ENCODE results near the gene DRAP1.

Gene DRAP1

GRCh38 chr11:65922565-65922964, 3.3 kb downstream of the DRAP1 start:
- Histone ChIP-seq H3K36me3 (ENCODE audit: insufficient read depth, low read length) (peaks cover 58% of the 10 kb centered on the region), H3K4me3 (ENCODE audit: low read length) (no peak overlapping the region), H3K9ac (ENCODE audit: low read depth, low read length) (no peak overlapping the region)

GRCh38 chr11:65925397-65925796, 6.2 kb downstream of the DRAP1 start:
- H3K4me1 ChIP-seq (ENCODE audit: control insufficient read depth, insufficient read depth, low read length) = peaks cover 14% of the 10 kb centered on the region
- H3K4me3 ChIP-seq (ENCODE audit: low read length) = no peak overlapping the region
- H3K27me3 ChIP-seq (ENCODE audit: control insufficient read depth, insufficient read depth, low read length) = no peaks in the 10 kb centered on the region
- no peak overlapping the region for H3K9ac ChIP-seq (ENCODE audit: low read depth, low read length)
- H3K4me2 ChIP-seq (ENCODE audit: low read length) = no peak overlapping the region
- H3K9me3 ChIP-seq (replicated peaks; ENCODE audit: low read length) = no peaks in the 10 kb centered on the region
- peaks cover 48% of the 10 kb centered on the region for H3K36me3 ChIP-seq (ENCODE audit: insufficient read depth, low read length)

More at GRCh38 chr11:65922565-65922964, 3.3 kb downstream of the DRAP1 start:
- H3K4me2 ChIP-seq (ENCODE audit: low read length) = peak overlapping the region; percentile 37
- peaks cover 22% of the 10 kb centered on the region for H3K4me1 ChIP-seq (ENCODE audit: control insufficient read depth, insufficient read depth, low read length)
- no peaks in the 10 kb centered on the region for H3K27me3 ChIP-seq (ENCODE audit: control insufficient read depth, insufficient read depth, low read length)
- no peaks in the 10 kb centered on the region for H3K9me3 ChIP-seq (replicated peaks; ENCODE audit: low read length)

- Histone ChIP-seq H3K27me3 (ENCODE audit: control insufficient read depth, insufficient read depth, low read length) (no peaks in the 10 kb centered on the region), H3K36me3 (ENCODE audit: insufficient read depth, low read length) (peaks cover 25% of the 10 kb centered on the region), H3K9ac (ENCODE audit: low read depth, low read length) (no peak overlapping the region), H3K4me3 (ENCODE audit: low read length) (no peak overlapping the region), H3K9me3 (replicated peaks; ENCODE audit: low read length) (no peaks in the 10 kb centered on the region), H3K4me1 (ENCODE audit: control insufficient read depth, insufficient read depth, low read length) (no peaks in the 10 kb centered on the region), H3K4me2 (ENCODE audit: low read length) (no peak overlapping the region)
Observed at GRCh38 chr11:65927904-65928397, 8.7 kb downstream of the DRAP1 start.

GRCh38 chr11:65928667-65929066, 9.4 kb downstream of the DRAP1 start:
- Histone ChIP-seq H3K4me3 (ENCODE audit: low read length) (no peak overlapping the region), H3K9ac (ENCODE audit: low read depth, low read length) (no peak overlapping the region), H3K27me3 (ENCODE audit: control insufficient read depth, insufficient read depth, low read length) (no peaks in the 10 kb centered on the region), H3K4me1 (ENCODE audit: control insufficient read depth, insufficient read depth, low read length) (no peaks in the 10 kb centered on the region), H3K36me3 (ENCODE audit: insufficient read depth, low read length) (peaks cover 20% of the 10 kb centered on the region), H3K4me2 (ENCODE audit: low read length) (no peak overlapping the region), H3K9me3 (replicated peaks; ENCODE audit: low read length) (no peaks in the 10 kb centered on the region)

- H3K4me3 ChIP-seq (ENCODE audit: low read length) = no peak overlapping the region
- no peak overlapping the region for H3K9ac ChIP-seq (ENCODE audit: low read depth, low read length)
- H3K4me1 ChIP-seq (ENCODE audit: control insufficient read depth, insufficient read depth, low read length) = no peaks in the 10 kb centered on the region
- peaks cover 2% of the 10 kb centered on the region for H3K36me3 ChIP-seq (ENCODE audit: insufficient read depth, low read length)
- H3K9me3 ChIP-seq (replicated peaks; ENCODE audit: low read length) = no peaks in the 10 kb centered on the region
- H3K27me3 ChIP-seq (ENCODE audit: control insufficient read depth, insufficient read depth, low read length) = no peaks in the 10 kb centered on the region
- H3K4me2 ChIP-seq (ENCODE audit: low read length) = no peak overlapping the region
Observed at GRCh38 chr11:65931773-65932557, 12.7 kb downstream of the DRAP1 start.

- Histone ChIP-seq H3K4me1 (ENCODE audit: control insufficient read depth, insufficient read depth, low read length) (no peaks in the 10 kb centered on the region), H3K36me3 (ENCODE audit: insufficient read depth, low read length) (no peaks in the 10 kb centered on the region), H3K4me2 (ENCODE audit: low read length) (no peak overlapping the region), H3K4me3 (ENCODE audit: low read length) (no peak overlapping the region), H3K27me3 (ENCODE audit: control insufficient read depth, insufficient read depth, low read length) (no peaks in the 10 kb centered on the region), H3K9ac (ENCODE audit: low read depth, low read length) (no peak overlapping the region), H3K9me3 (replicated peaks; ENCODE audit: low read length) (no peaks in the 10 kb centered on the region)
Observed at GRCh38 chr11:65932558-65932919, 13.3 kb downstream of the DRAP1 start.

GRCh38 chr11:65934014-65934413, 14.8 kb downstream of the DRAP1 start:
- no peaks in the 10 kb centered on the region for H3K27me3 ChIP-seq (ENCODE audit: control insufficient read depth, insufficient read depth, low read length)
- no peak overlapping the region for H3K9ac ChIP-seq (ENCODE audit: low read depth, low read length)
- no peak overlapping the region for H3K4me2 ChIP-seq (ENCODE audit: low read length)
- no peaks in the 10 kb centered on the region for H3K9me3 ChIP-seq (replicated peaks; ENCODE audit: low read length)
- H3K4me3 ChIP-seq (ENCODE audit: low read length) = no peak overlapping the region
- H3K36me3 ChIP-seq (ENCODE audit: insufficient read depth, low read length) = no peaks in the 10 kb centered on the region
- H3K4me1 ChIP-seq (ENCODE audit: control insufficient read depth, insufficient read depth, low read length) = no peaks in the 10 kb centered on the region

- H3K9me3 ChIP-seq (replicated peaks; ENCODE audit: low read length) = no peaks in the 10 kb centered on the region
- no peak overlapping the region for H3K9ac ChIP-seq (ENCODE audit: low read depth, low read length)
- H3K4me3 ChIP-seq (ENCODE audit: low read length) = no peak overlapping the region
- H3K4me2 ChIP-seq (ENCODE audit: low read length) = no peak overlapping the region
- H3K27me3 ChIP-seq (ENCODE audit: control insufficient read depth, insufficient read depth, low read length) = no peaks in the 10 kb centered on the region
- peaks cover 23% of the 10 kb centered on the region for H3K4me1 ChIP-seq (ENCODE audit: control insufficient read depth, insufficient read depth, low read length)
- no peaks in the 10 kb centered on the region for H3K36me3 ChIP-seq (ENCODE audit: insufficient read depth, low read length)
Observed at GRCh38 chr11:65937766-65938165, 18.5 kb downstream of the DRAP1 start.

GRCh38 chr11:65941720-65942310, 22.6 kb downstream of the DRAP1 start:
- Histone ChIP-seq H3K9me3 (replicated peaks; ENCODE audit: low read length) (no peaks in the 10 kb centered on the region), H3K4me1 (ENCODE audit: control insufficient read depth, insufficient read depth, low read length) (peaks cover 23% of the 10 kb centered on the region), H3K27me3 (ENCODE audit: control insufficient read depth, insufficient read depth, low read length) (no peaks in the 10 kb centered on the region), H3K4me2 (ENCODE audit: low read length) (peak overlapping the region; percentile 76), H3K4me3 (ENCODE audit: low read length) (peak overlapping the region; percentile 33), H3K36me3 (ENCODE audit: insufficient read depth, low read length) (no peaks in the 10 kb centered on the region), H3K9ac (ENCODE audit: low read depth, low read length) (peak overlapping the region; percentile 49)

GRCh38 chr11:65942531-65942930, 23.3 kb downstream of the DRAP1 start:
- H3K4me3 ChIP-seq (ENCODE audit: low read length) = no peak overlapping the region
- no peak overlapping the region for H3K9ac ChIP-seq (ENCODE audit: low read depth, low read length)
- H3K36me3 ChIP-seq (ENCODE audit: insufficient read depth, low read length) = no peaks in the 10 kb centered on the region
- no peak overlapping the region for H3K4me2 ChIP-seq (ENCODE audit: low read length)
- peaks cover 23% of the 10 kb centered on the region for H3K4me1 ChIP-seq (ENCODE audit: control insufficient read depth, insufficient read depth, low read length)
- no peaks in the 10 kb centered on the region for H3K9me3 ChIP-seq (replicated peaks; ENCODE audit: low read length)
- no peaks in the 10 kb centered on the region for H3K27me3 ChIP-seq (ENCODE audit: control insufficient read depth, insufficient read depth, low read length)

- Histone ChIP-seq H3K9me3 (replicated peaks; ENCODE audit: low read length) (no peaks in the 10 kb centered on the region), H3K9ac (ENCODE audit: low read depth, low read length) (no peak overlapping the region)
Observed at GRCh38 chr11:65944191-65944590, 25.0 kb downstream of the DRAP1 start.

GRCh38 chr11:65944767-65945166, 25.5 kb downstream of the DRAP1 start:
- no peaks in the 10 kb centered on the region for H3K36me3 ChIP-seq (ENCODE audit: insufficient read depth, low read length)
- H3K27me3 ChIP-seq (ENCODE audit: control insufficient read depth, insufficient read depth, low read length) = no peaks in the 10 kb centered on the region
- H3K9ac ChIP-seq (ENCODE audit: low read depth, low read length) = no peak overlapping the region

More at GRCh38 chr11:65944191-65944590, 25.0 kb downstream of the DRAP1 start:
- no peak overlapping the region for H3K4me3 ChIP-seq (ENCODE audit: low read length)
- no peaks in the 10 kb centered on the region for H3K36me3 ChIP-seq (ENCODE audit: insufficient read depth, low read length)
- no peak overlapping the region for H3K4me2 ChIP-seq (ENCODE audit: low read length)
- H3K4me1 ChIP-seq (ENCODE audit: control insufficient read depth, insufficient read depth, low read length) = peaks cover 23% of the 10 kb centered on the region
- H3K27me3 ChIP-seq (ENCODE audit: control insufficient read depth, insufficient read depth, low read length) = no peaks in the 10 kb centered on the region

More at GRCh38 chr11:65944767-65945166, 25.5 kb downstream of the DRAP1 start:
- H3K4me3 ChIP-seq (ENCODE audit: low read length) = no peak overlapping the region
- peaks cover 23% of the 10 kb centered on the region for H3K4me1 ChIP-seq (ENCODE audit: control insufficient read depth, insufficient read depth, low read length)
- H3K4me2 ChIP-seq (ENCODE audit: low read length) = no peak overlapping the region
- no peaks in the 10 kb centered on the region for H3K9me3 ChIP-seq (replicated peaks; ENCODE audit: low read length)

All from skeletal muscle satellite cell (primary cell).